A172 (cell line): ENCODE measurements around the gene ZDHHC24. TPM values are rescaled to one million over a fixed set of nuclear protein-coding genes. Genes with fewer than 3 reads are reported as not detected.

Source experiments
- DNase-seq: peaks from one replicate; pipeline ENCODE4 v3.0.0-alpha.2; 2015; ENCODE audit warnings: low spot score
- total RNA-seq: library from RNA; depleted of rRNA; stranded (reverse); fragments of >200 nt; shearing (Covaris generic); gene quantifications from 2 replicates; pipeline ENCODE4 v1.2.3, GENCODE V29; 2014

Gene ZDHHC24
- total RNA-seq, 1 experiment from 2014 or later, result 21.5 TPM

- DNase-seq, result no peak
Observed at GRCh38 chr11:66566221-66566620, 20.4 kb upstream of the ZDHHC24 start.

- DNase-seq, result no peak
Observed at GRCh38 chr11:66564984-66565383, 19.1 kb upstream of the ZDHHC24 start.

- DNase-seq, result no peak
Observed at GRCh38 chr11:66564538-66564937, 18.7 kb upstream of the ZDHHC24 start.

GRCh38 chr11:66563832-66564231 is 18.0 kb upstream of the ZDHHC24 start:
- no peak for DNase-seq

- DNase-seq, result no peak
Observed at GRCh38 chr11:66562907-66563583, 17.2 kb upstream of the ZDHHC24 start.

- no peak for DNase-seq
Observed at GRCh38 chr11:66562275-66562674, 16.4 kb upstream of the ZDHHC24 start.

- DNase-seq, result no peak
Observed at GRCh38 chr11:66561975-66562248, 16.1 kb upstream of the ZDHHC24 start.

- no peak for DNase-seq
Observed at GRCh38 chr11:66561178-66561974, 15.5 kb upstream of the ZDHHC24 start.

- no peak for DNase-seq
Observed at GRCh38 chr11:66559866-66560676, 14.2 kb upstream of the ZDHHC24 start.

GRCh38 chr11:66559142-66559865 is 13.5 kb upstream of the ZDHHC24 start:
- DNase-seq, result no peak

- no peak for DNase-seq
Observed at GRCh38 chr11:66557733-66558326, 12.0 kb upstream of the ZDHHC24 start.

GRCh38 chr11:66556086-66556485 is 10.2 kb upstream of the ZDHHC24 start:
- no peak for DNase-seq

GRCh38 chr11:66555416-66555815 is 9.6 kb upstream of the ZDHHC24 start:
- no peak for DNase-seq

- no peak for DNase-seq
Observed at GRCh38 chr11:66554602-66555001, 8.8 kb upstream of the ZDHHC24 start.

GRCh38 chr11:66550887-66551286 is 5.0 kb upstream of the ZDHHC24 start:
- no peak for DNase-seq

GRCh38 chr11:66549696-66550095 is 3.8 kb upstream of the ZDHHC24 start:
- DNase-seq, result no peak

- DNase-seq, result no peak
Observed at GRCh38 chr11:66548774-66549630, 3.2 kb upstream of the ZDHHC24 start.

- DNase-seq, result no peak
Observed at GRCh38 chr11:66548041-66548440, 2.2 kb upstream of the ZDHHC24 start.

GRCh38 chr11:66547662-66548009 is 1.8 kb upstream of the ZDHHC24 start:
- no peak for DNase-seq

- DNase-seq, result no peak
Observed at GRCh38 chr11:66546966-66547661, 1.3 kb upstream of the ZDHHC24 start.
